Activated CD8-positive, alpha-beta memory T cell treated with anti-CD3 and anti-CD28 coated beads, Interleukin-2, amount 50 U/mL, for 1 hour (primary cell): ENCODE results near the gene NUP62CL.
"Not testable (repeated sequence)": the region's sequence is repeated elsewhere in the genome, so short reads cannot be mapped to it uniquely, and the experiment has no call there.

Experiments
- DNase-seq: peaks from one replicate; pipeline ENCODE4 v3.0.0-alpha.2; 2020; ENCODE audit errors: extremely low read depth

Gene NUP62CL

DNA sequence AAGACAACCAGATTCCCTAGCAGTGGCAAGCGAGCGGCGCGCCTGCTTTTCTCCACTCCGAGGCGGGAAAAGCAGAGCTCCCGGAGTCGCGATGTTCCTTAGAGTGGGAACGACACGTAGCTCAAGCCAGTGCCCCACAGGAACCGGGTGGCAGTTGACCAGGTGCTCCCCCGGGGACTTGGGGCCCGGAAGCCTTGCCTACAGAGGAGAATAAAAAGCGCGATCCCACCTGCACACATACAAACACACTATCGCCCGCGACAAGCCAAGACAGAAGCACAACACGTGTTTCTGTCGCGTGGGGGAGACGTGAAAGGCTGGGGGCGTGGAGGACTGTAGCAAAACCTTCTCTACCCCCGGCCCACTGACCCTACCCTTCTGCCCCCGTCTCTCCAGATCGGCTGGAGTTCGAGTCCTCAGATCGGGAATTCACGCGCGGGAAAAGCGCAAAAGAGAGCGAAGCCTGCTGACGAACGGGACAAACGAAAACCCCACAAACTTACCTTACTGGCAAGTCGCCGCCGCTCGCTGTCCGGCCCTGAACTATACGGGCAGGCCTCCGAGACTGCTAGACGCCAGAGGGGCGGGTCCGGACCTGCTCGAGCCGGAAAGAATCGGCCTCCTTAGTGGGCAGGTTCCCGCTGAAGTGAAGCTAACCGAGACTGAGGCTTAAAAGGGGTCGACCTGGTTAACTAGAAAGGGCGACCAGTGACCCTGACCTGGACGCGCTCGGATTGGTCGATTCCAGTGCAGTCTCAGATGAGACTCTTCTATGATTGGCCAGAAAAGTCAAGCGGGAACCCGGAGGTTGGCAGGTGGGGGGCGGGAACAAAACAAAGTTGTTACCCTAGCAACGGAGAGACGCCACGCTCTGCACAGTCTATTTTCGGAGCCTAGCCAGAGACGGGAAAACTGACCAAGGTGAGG is at the start of gene NUP62CL, which contains the start of gene DNAAF6:
NUP62CL (minus strand) TSS at position 664 of the 927 bp plus-strand sequence. CDS start 31,287 bp downstream, outside the sequence.
DNAAF6 (plus strand) TSS at position 842 of the 927 bp plus-strand sequence. CDS start 6,265 bp downstream, outside the sequence.
- DNase-seq = peak; percentile 19

GRCh38 chrX:107228486-107228819 is 22.2 kb upstream of the NUP62CL start:
- DNase-seq = no peak

DNA sequence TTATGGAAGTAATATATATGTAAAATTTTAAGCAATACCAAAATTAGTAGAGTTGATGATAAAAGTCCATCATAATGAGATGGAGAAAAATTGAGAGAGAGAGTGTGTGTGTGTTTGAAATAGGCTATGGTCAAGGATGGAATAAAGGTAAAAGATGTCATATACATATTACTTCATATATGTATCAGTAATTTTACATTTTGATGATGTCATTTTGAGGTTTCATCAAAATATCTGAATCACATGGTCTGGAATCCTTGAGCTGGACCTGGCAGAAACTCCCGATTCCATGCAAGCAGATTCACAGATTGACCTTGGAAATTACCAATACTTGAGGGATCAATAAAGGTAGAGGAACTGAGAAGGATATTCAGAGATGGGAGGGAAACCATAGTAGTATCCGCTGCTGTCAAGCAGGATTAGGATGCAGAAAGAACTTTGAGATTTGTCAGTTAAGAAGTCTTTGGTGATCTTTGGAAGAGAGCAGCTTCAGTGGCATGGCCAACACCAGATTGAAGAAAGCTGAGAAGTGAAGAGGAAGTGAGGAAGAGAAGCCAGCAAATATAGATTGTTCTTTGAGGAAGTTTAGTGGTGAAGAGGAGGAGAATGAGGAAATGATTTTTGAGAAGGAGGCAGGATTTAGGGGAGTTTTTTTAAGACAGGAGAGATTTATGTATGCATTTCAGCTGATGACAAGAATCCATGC is 21.7 kb upstream of the NUP62CL start:
- no peak for DNase-seq

DNA sequence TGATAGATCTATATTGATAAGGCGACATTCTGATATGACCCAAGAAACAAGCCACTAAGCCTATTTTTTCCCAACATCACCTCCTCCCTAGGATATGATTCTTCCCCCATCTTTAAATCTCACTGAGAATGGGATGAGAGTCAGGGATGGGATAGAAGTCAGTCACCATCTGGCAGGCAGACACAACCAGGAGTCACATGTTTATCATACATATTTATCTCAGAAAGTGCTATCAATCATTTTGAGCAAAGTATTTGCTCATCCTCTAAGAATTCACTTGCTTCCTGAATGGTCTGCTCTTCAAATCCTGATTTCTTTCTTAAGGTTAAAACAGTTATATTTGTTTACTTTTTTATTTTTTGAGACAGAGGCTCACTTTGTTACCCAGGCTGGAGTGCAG is 20.5 kb upstream of the NUP62CL start:
- no peak for DNase-seq

DNA sequence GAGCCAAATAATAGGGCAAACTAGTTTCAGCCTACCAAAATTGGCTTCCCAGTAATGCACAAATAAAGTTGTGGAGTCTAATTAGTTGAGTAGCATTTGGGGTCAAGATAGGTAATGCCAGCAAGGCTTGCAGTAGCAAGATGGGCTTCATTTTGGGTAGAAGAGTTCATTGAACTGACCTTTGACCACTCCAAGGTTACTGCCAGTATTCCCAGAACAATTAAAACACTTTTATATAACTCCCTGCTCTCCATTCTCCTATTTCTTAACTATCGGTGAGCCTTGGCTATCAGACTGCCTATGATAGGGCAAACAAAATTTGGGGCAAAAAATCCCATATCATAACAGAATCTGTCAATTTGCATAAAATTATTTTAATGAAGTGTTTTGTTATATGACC is 7.2 kb upstream of the NUP62CL start:
- no peak for DNase-seq

GRCh38 chrX:107207943-107208342 is 1.7 kb upstream of the NUP62CL start:
- no peak for DNase-seq

DNA sequence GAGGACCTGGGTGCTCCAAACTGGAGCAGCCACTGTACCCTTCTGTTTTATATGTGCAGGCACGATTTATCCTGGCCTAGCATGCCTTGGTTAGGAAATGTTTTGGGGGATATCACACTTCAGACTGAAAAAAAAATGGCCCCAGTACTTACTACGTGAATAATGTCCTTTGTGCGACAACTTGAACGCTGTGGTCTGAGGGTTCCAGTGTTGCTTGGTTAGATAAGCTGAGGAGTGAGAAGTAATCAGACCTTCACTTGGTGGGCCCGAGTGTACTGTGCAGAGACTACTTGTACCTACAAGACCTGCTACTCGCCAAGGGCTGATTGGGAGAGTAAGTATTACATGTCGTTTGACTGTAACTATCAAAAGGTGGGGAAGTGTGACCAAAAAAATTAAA is 856 bp upstream of the NUP62CL start:
- no peak for DNase-seq

GRCh38 chrX:107206697-107207065 is 448 bp upstream of the NUP62CL start:
- no peak for DNase-seq

- DNase-seq = no peak
Observed at GRCh38 chrX:107204068-107204605, 2.1 kb downstream of the NUP62CL start.

- DNase-seq = no peak
Observed at GRCh38 chrX:107199491-107199890, 6.7 kb downstream of the NUP62CL start.

- not testable (repeated sequence) for DNase-seq
Observed at GRCh38 chrX:107198074-107198473, 8.2 kb downstream of the NUP62CL start.

GRCh38 chrX:107197319-107197718 is 8.9 kb downstream of the NUP62CL start:
- DNase-seq = no peak

DNA sequence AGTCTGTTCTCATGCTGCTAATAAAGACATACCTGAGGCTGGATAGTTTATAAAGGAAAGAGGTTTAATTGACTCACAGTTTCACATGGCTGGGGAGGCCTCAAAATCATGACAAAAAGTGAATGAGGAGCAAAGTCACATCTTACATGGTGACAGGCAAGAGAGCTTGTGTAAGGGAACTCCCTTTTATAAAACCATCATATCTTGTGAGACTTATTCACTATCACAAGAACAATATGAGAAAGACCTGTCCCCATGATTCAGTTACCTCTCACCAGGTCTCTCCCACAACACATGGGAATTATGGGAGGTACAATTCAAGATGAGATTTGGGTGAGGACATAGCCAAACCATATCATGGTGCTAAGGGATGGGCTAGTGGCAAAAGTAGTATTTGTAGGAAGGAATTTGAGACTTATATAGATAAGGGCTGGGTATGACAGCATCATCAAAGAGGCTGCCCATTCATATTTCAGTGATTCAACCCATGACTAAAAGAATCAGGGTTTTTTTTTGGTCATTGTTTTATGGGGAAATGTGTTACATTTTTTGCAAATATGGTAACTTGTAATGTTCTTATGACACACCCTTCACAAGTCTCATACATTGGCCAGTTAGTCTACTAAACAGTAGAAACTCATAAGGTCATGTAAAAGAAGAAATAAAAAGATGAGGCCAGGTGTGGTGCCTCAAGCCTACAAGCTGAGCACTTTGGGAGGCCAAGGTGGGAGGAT is 34.7 kb downstream of the NUP62CL start:
- DNase-seq = no peak

DNA sequence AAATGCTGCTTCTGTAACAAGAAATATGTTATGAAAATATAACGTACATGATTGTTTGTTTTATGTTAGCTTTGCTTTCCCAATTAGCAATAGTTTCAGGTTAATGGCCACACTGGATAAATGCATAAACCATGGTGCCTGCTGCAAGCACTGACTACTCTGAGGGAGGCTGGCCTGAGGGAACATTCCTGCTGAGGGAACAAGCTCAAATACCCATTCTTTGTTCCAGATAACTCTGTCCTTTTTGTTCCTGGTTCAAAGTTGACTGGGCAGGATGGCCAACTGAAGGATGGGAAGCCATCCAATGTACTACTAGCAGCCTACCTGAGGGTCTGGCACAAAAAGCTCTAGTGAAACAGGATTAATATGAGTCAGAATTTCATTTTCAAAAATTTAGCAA is 37.5 kb downstream of the NUP62CL start:
- DNase-seq = no peak

- no peak for DNase-seq
Observed at GRCh38 chrX:107168257-107168656, 38.0 kb downstream of the NUP62CL start.

GRCh38 chrX:107167163-107167921 is 38.9 kb downstream of the NUP62CL start:
- no peak for DNase-seq

DNA sequence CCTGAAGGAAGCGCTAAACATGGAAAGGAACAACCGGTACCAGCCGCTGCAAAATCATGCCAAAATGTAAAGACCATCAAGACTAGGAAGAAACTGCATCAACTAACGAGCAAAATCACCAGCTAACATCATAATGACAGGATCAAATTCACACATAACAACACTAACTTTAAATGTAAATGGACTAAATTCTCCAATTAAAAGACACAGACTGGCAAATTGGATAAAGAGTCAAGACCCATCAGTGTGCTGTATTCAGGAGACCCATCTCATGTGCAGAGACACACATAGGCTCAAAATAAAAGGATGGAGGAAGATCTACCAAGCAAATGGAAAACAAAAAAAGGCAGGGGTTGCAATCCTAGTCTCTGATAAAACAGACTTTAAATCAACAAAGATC is 48.6 kb downstream of the NUP62CL start:
- not testable (repeated sequence) for DNase-seq

DNA sequence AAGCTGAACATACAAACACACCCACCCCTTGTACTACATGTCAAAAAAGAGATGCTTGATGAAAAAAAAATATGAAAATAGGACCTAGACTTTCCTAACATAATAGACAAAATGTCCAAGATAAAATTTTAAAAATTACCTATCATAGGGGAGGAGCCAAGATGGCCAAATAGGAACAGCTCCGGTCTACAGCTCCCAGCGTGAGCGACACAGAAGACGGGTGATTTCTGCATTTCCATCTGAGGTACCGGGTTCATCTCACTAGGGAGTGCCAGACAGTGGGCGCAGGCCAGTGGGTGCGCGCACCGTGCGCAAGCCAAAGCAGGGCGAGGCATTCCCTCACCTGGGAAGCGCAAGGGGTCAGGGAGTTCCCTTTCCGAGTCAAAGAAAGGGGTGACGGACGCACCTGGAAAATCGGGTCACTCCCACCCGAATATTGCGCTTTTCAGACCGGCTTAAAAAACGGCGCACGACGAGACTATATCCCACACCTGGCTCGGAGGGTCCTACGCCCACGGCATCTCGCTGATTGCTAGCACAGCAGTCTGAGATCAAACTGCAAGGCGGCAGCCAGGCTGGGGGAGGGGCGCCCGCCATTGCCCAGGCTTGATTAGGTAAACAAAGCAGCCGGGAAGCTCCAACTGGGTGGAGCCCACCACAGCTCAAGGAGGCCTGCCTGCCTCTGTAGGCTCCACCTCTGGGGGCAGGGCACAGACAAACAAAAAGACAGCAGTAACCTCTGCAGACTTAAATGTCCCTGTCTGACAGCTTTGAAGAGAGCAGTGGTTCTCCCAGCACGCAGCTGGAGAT is 50.4 kb downstream of the NUP62CL start:
- not testable (repeated sequence) for DNase-seq

DNA sequence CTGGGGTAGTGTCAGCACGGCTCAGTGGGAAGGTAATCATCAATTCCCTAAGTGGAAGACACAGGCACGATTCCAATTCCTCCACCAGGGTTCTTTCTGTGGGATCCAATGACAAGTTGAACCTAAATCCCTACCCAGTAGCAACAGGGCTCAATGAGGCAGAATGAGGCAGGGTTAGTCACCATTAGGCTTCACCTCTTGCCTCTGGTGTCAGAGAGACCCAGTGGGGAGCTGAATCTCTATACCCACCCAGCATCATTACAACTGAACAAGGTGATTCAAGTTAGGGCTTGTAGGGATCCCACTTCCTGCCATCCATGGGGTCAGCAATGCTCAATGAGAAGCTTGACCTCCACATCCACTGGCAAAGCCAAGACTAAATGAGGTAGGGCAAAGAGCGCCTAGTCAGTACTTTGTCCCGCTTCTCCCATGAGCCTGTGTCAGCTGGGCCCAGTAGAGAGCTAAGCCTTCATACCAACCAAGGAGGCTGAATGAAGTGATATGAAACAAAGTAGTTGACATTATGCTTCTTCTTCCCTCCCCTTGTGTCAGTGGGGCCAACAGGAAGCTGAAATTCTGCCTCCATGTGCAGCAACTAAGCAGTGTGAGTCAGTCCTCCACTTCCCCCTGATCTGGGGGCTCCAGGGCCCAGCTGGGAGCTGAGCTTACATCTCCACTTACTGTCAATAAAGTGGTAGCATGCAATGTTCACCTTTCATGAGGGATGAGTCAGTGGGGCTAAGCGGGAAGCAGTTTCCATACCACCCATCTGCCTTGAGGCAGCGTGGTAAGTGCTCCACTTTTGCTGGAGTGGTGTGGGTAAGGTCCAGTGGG is 51.2 kb downstream of the NUP62CL start:
- no peak for DNase-seq
